Activated CD4-positive, alpha-beta T cell treated with anti-CD3 and anti-CD28 coated beads, Interleukin-2, amount 50 U/mL, for 16 hours (primary cell): ENCODE results near the gene CEBPB.

ENCODE experiments used
- DNase-seq: peaks from one replicate; pipeline ENCODE4 v3.0.0-alpha.2; 2020

The CEBPB gene

DNA sequence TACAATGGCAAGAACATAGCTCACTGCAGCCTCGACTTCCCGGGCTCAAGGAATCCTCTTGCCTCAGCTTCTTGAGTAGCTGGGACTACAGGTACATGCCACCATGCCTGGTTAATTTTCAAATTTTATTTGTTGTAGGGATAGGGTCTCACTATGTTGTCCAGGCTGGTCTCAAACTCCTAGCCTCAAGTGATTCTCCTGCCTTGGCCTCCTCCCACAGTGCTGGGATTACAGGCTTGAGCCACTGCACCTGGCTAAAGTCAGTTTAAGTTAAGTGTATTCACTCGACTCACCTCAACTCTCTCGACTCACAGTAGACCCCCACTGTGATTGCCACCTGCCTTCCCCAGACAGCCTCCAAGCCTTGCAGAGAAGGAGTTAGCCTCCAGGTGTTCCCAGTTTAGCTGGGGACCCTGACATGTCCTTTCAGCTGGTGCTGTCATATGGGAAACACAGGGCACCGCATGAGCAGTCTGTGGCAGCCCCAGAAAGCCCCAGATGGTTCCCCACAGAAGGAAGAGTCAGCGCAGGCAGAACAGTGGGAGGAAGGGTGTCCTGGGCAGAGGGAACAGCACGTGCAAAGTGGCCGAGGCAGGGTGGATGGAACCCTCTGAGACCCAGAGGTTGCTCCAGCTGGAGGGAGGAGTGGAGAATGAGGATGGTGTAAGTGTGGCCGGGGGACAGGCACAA lies 40.4 kb downstream of the CEBPB start:
- DNase-seq = no peak

- no peak for DNase-seq
Observed at GRCh38 chr20:50231854-50232253, 41.2 kb downstream of the CEBPB start.

- no peak for DNase-seq
Observed at GRCh38 chr20:50232651-50233324, 42.2 kb downstream of the CEBPB start.

GRCh38 chr20:50233325-50234212 lies 42.9 kb downstream of the CEBPB start:
- no peak for DNase-seq

DNA sequence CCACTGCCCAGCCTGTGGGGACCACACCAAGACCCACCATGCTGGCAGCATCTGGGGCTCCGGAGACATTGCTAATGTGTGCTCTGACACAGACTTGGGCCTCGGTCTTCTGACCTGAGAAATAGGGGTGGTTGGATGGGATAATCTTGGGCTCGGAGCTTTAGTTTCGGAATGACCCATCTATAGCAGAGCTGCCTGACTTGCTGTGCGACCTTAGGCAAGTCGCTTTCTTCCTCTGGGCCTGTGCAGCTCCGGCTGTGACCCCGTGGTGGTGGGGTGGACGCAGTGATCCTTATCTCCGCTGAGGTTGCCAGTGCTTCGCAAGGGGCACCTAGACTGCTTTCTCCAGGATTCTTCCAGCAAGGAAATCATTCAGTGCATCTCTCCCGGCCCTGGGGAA lies 43.7 kb downstream of the CEBPB start:
- DNase-seq = no peak

DNA sequence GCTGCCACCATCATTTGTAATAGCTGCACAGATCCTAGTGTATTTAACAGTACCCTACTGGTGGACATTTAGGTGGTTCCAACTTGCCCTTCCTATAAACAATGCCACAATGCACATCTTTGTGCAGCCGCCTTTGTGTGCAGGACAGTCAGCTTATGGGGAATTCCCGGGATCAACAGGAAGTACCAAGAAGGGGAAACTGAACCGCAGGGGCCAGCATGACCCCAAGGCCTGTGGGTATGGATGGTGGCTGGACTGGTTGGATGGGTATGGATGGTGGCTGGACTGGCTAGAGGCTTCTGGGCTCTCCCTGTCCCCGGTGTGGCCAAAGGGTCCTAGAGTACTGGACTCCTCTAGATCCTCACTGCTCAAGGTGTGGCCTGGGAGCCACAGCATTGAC lies 46.7 kb downstream of the CEBPB start:
- no peak for DNase-seq

- DNase-seq = no peak
Observed at GRCh38 chr20:50238081-50238800, 47.6 kb downstream of the CEBPB start.

DNA sequence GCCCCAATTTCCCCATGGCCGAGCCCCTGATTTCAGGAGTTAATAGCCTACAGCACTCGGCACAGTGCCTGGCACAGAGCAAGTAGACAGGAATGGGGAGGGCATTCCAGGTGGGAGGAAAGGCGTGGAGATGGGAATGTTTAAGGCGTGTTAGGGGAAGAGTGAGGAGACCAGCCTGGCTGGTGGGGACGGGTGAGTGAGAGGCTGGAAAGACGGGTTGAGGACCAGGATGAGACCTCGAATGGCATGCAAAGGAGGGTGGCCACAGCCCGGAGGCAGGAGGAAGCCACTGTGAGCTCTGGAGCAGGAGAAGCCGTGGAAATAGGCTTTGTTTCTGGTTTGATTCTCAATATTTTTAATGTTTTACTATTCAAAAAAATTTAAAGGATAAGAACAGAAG lies 49.5 kb downstream of the CEBPB start:
- no peak for DNase-seq

DNA sequence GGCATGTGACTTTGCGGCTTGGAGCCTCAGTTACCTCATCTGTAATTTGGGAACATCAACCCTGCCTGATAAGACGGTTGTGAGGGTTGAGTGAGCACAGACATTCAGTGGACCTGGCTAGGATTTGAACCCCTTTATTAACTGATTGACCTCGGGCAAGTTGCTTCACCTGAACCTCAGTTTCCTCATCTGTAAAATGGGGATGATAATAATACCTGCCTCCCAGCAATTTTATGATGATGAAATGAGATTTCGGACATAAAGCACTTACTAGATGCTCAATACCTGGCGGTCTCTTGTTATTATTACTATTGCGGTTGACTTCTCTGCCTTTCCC lies 51.5 kb downstream of the CEBPB start:
- DNase-seq = no peak
